ENCODE data around the gene LCT. TPM values are rescaled to one million over a fixed set of nuclear protein-coding genes. Genes with fewer than 3 reads are reported as not detected.

Gene LCT
- total RNA-seq, 1 donor from 2014 or later = not detected

GRCh38 chr2:135744760-135745314 is 92.1 kb downstream of the LCT start:
- no peaks in the 10 kb centered on the region for H3K27me3 ChIP-seq (ENCODE audit: low read depth)
- no peak overlapping the region for H3K4me3 ChIP-seq
- peaks cover 26% of the 10 kb centered on the region for H3K36me3 ChIP-seq
- peaks cover 47% of the 10 kb centered on the region for H3K4me1 ChIP-seq
- no peak overlapping the region for H3K27ac ChIP-seq (replicated peaks)
- TF ChIP-seq CTCF (IDR thresholded peaks at IDR 0.05; ENCODE audit: borderline replicate concordance) = peak; percentile 25
- DNase-seq = no peak
- intact Hi-C loops (cut with micrococcal nuclease) = no loop called here
- no peaks in the 10 kb centered on the region for H3K9me3 ChIP-seq (replicated peaks)

DNA sequence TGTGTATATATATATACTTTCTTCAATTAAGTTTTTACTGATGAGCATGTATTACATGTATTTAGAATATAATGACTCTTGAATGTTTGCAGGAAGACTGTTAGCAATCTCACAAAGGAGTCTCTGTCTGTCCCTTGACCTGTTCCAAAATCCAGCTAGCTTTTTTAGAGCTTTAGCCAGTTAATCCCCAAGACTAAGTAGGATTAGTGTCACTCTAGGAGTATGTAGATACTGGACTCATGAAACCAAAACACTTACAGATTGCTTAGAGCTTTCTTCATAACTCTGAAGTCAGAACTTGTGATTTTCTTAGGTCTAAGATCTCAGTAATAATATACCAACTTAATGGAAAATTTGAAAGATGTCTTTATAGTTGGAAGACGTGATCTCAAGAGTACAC is 93.1 kb downstream of the LCT start:
- DNase-seq = no peak
- Histone ChIP-seq H3K27me3 (ENCODE audit: low read depth) (no peaks in the 10 kb centered on the region), H3K4me3 (peak overlapping the region; percentile 98), H3K27ac (replicated peaks) (no peak overlapping the region), H3K4me1 (peaks cover 47% of the 10 kb centered on the region), H3K36me3 (peaks cover 16% of the 10 kb centered on the region), H3K9me3 (replicated peaks) (no peaks in the 10 kb centered on the region)
- intact Hi-C loops (cut with micrococcal nuclease) = no loop called here
- TF ChIP-seq CTCF (IDR thresholded peaks at IDR 0.05; ENCODE audit: borderline replicate concordance) = no peak

DNA sequence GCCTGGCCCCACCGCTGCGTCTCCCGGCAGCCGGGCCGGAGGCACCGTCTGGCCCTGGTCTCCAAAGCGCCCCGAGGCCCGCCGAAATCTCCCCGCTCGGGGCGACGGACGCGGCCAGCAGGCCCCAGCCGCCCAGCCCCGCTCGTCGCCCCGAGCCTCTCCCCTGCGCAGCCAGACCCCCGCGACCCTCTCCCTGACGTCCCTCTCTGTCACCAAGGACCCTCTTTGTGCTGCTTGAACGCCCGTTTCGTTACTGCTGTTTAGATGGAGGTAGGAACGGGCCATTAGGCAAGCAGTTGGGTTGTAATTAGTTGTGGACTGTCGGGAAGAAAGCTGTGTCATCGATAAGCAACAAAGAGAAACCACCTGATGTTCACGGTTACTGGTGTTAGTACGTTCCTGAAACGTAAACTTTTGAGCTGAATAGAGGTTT is 94.6 kb downstream of the LCT start:
- intact Hi-C loops (cut with micrococcal nuclease) = no loop called here
- no peaks in the 10 kb centered on the region for H3K9me3 ChIP-seq (replicated peaks)
- DNase-seq = peak; percentile 32

DNA sequence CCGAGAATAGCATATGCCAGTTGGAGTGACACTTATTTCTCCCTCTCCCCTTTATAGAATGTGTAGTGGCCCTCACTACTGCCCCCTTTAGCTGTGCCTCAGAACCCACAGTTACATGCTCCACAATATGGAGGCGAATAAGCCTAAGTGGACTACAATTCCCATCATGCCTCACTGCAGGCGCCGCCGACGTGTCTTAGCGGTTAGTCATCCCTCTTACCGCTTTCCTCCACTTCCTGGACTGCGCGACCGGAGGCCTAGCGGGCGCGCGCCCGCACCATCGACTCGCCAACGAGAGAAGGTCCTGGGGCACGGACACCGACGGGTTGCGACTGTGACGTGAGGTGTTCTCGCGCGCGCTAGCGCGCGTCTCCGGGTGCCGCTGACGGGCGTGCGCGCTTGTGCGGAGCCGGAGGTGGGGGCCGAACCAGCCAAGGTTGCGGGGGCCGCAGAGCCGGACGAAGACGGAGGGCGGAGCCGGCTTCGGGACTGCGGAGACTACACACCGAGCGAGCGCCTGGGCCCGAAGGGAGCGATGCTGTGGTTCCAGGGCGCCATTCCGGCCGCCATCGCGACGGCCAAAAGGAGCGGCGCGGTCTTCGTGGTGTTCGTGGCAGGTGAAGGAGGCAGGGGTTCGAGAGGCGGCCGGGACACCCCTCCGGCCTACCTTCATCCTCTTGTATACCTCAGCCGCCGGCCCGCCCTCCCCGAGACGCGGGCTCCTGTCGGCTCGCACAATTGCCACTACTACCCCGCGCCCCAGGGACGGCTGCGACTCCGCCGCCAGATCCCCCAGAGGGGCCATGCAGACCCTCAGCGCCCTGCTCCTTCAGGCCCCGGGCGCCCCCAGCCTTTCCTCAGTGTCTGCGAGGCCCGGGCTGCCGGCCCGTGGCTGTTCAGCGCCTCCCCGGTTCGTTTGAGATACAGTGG is 95.3 kb downstream of the LCT start, which contains the start of gene UBXN4:
TSS of gene UBXN4 (plus strand) at position 461 of the 930 bp plus-strand sequence. CDS start at position 536, 75 bp downstream.
- TF ChIP-seq CTCF (IDR thresholded peaks at IDR 0.05; ENCODE audit: borderline replicate concordance) = peak; percentile 44
- peak within 1 kb of the TSS; percentile 98 for H3K4me3 ChIP-seq
- no peaks in the 10 kb centered on the region for H3K27me3 ChIP-seq (ENCODE audit: low read depth)
- intact Hi-C loops (cut with micrococcal nuclease) = no loop called here
- peak within 1 kb of the TSS; percentile 99 for H3K27ac ChIP-seq (replicated peaks)
- DNase-seq = peak; percentile 97
- no peaks in the 10 kb centered on the region for H3K9me3 ChIP-seq (replicated peaks)
- H3K4me1 ChIP-seq = peaks cover 44% of the 10 kb centered on the region
- no peaks in the 10 kb centered on the region for H3K36me3 ChIP-seq

More for the DNA sequence above, 94.6 kb downstream of the LCT start:
- Histone ChIP-seq H3K36me3 (peaks cover 1% of the 10 kb centered on the region), H3K27ac (replicated peaks) (peak overlapping the region; percentile 99), H3K4me1 (peaks cover 47% of the 10 kb centered on the region), H3K4me3 (peak overlapping the region; percentile 98), H3K27me3 (ENCODE audit: low read depth) (no peaks in the 10 kb centered on the region)
- no peak for TF ChIP-seq CTCF (IDR thresholded peaks at IDR 0.05; ENCODE audit: borderline replicate concordance)

DNA sequence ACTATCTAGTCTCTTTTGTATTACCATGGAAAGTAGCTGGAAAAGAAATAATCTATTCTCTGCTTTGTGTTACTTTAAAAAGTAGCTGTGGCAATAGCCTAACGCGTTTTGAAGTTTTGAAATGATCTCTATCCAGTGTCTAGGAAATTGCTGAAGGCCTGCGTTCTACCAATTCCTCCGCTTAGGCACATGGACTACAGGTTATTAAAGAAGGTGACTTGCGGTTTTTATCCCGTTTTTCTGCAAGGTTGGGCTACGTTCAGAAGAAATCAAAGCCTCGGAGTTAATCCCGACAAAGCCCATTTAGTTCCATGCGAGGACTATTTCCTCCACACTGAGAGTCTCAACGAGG is 96.0 kb downstream of the LCT start:
- no peaks in the 10 kb centered on the region for H3K9me3 ChIP-seq (replicated peaks)
- peaks cover 43% of the 10 kb centered on the region for H3K4me1 ChIP-seq
- H3K27me3 ChIP-seq (ENCODE audit: low read depth) = no peaks in the 10 kb centered on the region
- DNase-seq = no peak
- intact Hi-C loops (cut with micrococcal nuclease) = no loop called here
- no peaks in the 10 kb centered on the region for H3K36me3 ChIP-seq
- peak overlapping the region; percentile 98 for H3K4me3 ChIP-seq
- TF ChIP-seq CTCF (IDR thresholded peaks at IDR 0.05; ENCODE audit: borderline replicate concordance) = no peak
- peak overlapping the region; percentile 99 for H3K27ac ChIP-seq (replicated peaks)

Data from left ventricle myocardium inferior (tissue), 1 donor.